Measurements from ENCODE around the gene TMEM62. TPM values are rescaled to one million over a fixed set of nuclear protein-coding genes. Genes with fewer than 3 reads are reported as not detected.
"Not testable (repeated sequence)": the region's sequence is repeated elsewhere in the genome, so short reads cannot be mapped to it uniquely, and the experiment has no call there.

TMEM62 gene
- total RNA-seq, 2 experiments from 2014 or later: 5.8 to 6.6 TPM

- H3K27me3 Mint-ChIP-seq (ENCODE audit: low read depth): no peaks in the 10 kb centered on the region
- H3K36me3 Mint-ChIP-seq (ENCODE audit: low read depth): peaks cover 20% of the 10 kb centered on the region
- no peaks in the 10 kb centered on the region for H3K9me3 Mint-ChIP-seq
- H3K27ac Mint-ChIP-seq: no peak overlapping the region
- intact Hi-C loops (cut with micrococcal nuclease): no loop called here
- no peak for DNase-seq
- H3K4me3 Mint-ChIP-seq: no peak overlapping the region
- CTCF ChIA-PET: interaction anchor here (0.7 kb wide), 1 partner anchor 18 kb away, joined by 3 read pairs; no protein-coding TSS in a partner anchor
- H3K4me1 Mint-ChIP-seq (ENCODE audit: low read depth): peaks cover 9% of the 10 kb centered on the region
Observed at GRCh38 chr15:43151688-43152087, 18.3 kb downstream of the TMEM62 start.

- intact Hi-C loops (cut with micrococcal nuclease): no loop called here
- Mint-ChIP-seq H3K27me3 (ENCODE audit: low read depth) (no peaks in the 10 kb centered on the region), H3K36me3 (ENCODE audit: low read depth) (peaks cover 20% of the 10 kb centered on the region), H3K4me1 (ENCODE audit: low read depth) (peaks cover 9% of the 10 kb centered on the region), H3K4me3 (no peak overlapping the region), H3K27ac (no peak overlapping the region), H3K9me3 (no peaks in the 10 kb centered on the region)
- no peak for DNase-seq
- CTCF ChIA-PET: no interaction called here
Observed at GRCh38 chr15:43153269-43153668, 19.9 kb downstream of the TMEM62 start.

GRCh38 chr15:43165801-43166325 is 32.5 kb downstream of the TMEM62 start:
- Mint-ChIP-seq H3K4me1 (ENCODE audit: low read depth) (no peaks in the 10 kb centered on the region), H3K36me3 (ENCODE audit: low read depth) (peaks cover 16% of the 10 kb centered on the region), H3K27ac (no peak overlapping the region), H3K9me3 (no peaks in the 10 kb centered on the region), H3K27me3 (ENCODE audit: low read depth) (no peaks in the 10 kb centered on the region), H3K4me3 (no peak overlapping the region)
- DNase-seq: no peak
- CTCF ChIA-PET: interaction anchor here (0.5 to 1.8 kb wide), 2 partner anchors 39 to 239 kb away, joined by 3 to 5 read pairs; no protein-coding TSS in a partner anchor
- intact Hi-C loops (cut with micrococcal nuclease): loop anchor here (5.0 kb wide), 1 partner anchor 69 kb away; no protein-coding TSS in a partner anchor

GRCh38 chr15:43167261-43167660 is 33.9 kb downstream of the TMEM62 start:
- H3K27ac Mint-ChIP-seq; CTCF ChIA-PET; H3K4me1 Mint-ChIP-seq (ENCODE audit: low read depth); H3K27me3 Mint-ChIP-seq (ENCODE audit: low read depth); DNase-seq; H3K9me3 Mint-ChIP-seq; H3K4me3 Mint-ChIP-seq: not testable (repeated sequence)
- intact Hi-C loops (cut with micrococcal nuclease): loop anchor here (5.0 kb wide), 1 partner anchor 70 kb away; no protein-coding TSS in a partner anchor
- H3K36me3 Mint-ChIP-seq (ENCODE audit: low read depth): peaks cover 20% of the 10 kb centered on the region

- Mint-ChIP-seq H3K36me3 (ENCODE audit: low read depth) (peaks cover 25% of the 10 kb centered on the region), H3K4me3 (no peak overlapping the region), H3K9me3 (peaks cover 2% of the 10 kb centered on the region), H3K4me1 (ENCODE audit: low read depth) (no peaks in the 10 kb centered on the region), H3K27ac (no peak overlapping the region), H3K27me3 (ENCODE audit: low read depth) (no peaks in the 10 kb centered on the region)
- CTCF ChIA-PET: no interaction called here
- intact Hi-C loops (cut with micrococcal nuclease): loop anchor here (5.0 kb wide), 1 partner anchor 71 kb away; no protein-coding TSS in a partner anchor
- no peak for DNase-seq
Observed at GRCh38 chr15:43168192-43169107, 35.1 kb downstream of the TMEM62 start.

GRCh38 chr15:43169888-43170287 is 36.5 kb downstream of the TMEM62 start:
- peaks cover 2% of the 10 kb centered on the region for H3K9me3 Mint-ChIP-seq
- H3K36me3 Mint-ChIP-seq (ENCODE audit: low read depth): peaks cover 27% of the 10 kb centered on the region
- DNase-seq: no peak
- H3K27me3 Mint-ChIP-seq (ENCODE audit: low read depth): no peaks in the 10 kb centered on the region
- no peaks in the 10 kb centered on the region for H3K4me1 Mint-ChIP-seq (ENCODE audit: low read depth)
- intact Hi-C loops (cut with micrococcal nuclease): loop anchor here (5.0 kb wide), 1 partner anchor 73 kb away; no protein-coding TSS in a partner anchor
- H3K27ac Mint-ChIP-seq: no peak overlapping the region
- CTCF ChIA-PET: no interaction called here
- no peak overlapping the region for H3K4me3 Mint-ChIP-seq

GRCh38 chr15:43175656-43176309 is 42.4 kb downstream of the TMEM62 start:
- DNase-seq; H3K27me3 Mint-ChIP-seq (ENCODE audit: low read depth); H3K9me3 Mint-ChIP-seq; H3K4me1 Mint-ChIP-seq (ENCODE audit: low read depth); H3K4me3 Mint-ChIP-seq; H3K27ac Mint-ChIP-seq; intact Hi-C loops (cut with micrococcal nuclease): not testable (repeated sequence)
- H3K36me3 Mint-ChIP-seq (ENCODE audit: low read depth): peaks cover 30% of the 10 kb centered on the region
- CTCF ChIA-PET: interaction anchor here (1.1 to 1.2 kb wide), 2 partner anchors 8 to 50 kb away, joined by 3 read pairs; no protein-coding TSS in a partner anchor

- H3K4me3 Mint-ChIP-seq; DNase-seq; H3K27me3 Mint-ChIP-seq (ENCODE audit: low read depth); intact Hi-C loops (cut with micrococcal nuclease); H3K27ac Mint-ChIP-seq; CTCF ChIA-PET; H3K9me3 Mint-ChIP-seq; H3K4me1 Mint-ChIP-seq (ENCODE audit: low read depth): not testable (repeated sequence)
- peaks cover 25% of the 10 kb centered on the region for H3K36me3 Mint-ChIP-seq (ENCODE audit: low read depth)
Observed at GRCh38 chr15:43177147-43177546, 43.8 kb downstream of the TMEM62 start.

GRCh38 chr15:43183270-43183669 is 49.9 kb downstream of the TMEM62 start:
- DNase-seq: no peak
- H3K27ac Mint-ChIP-seq: no peak overlapping the region
- peaks cover 15% of the 10 kb centered on the region for H3K4me1 Mint-ChIP-seq (ENCODE audit: low read depth)
- no peak overlapping the region for H3K4me3 Mint-ChIP-seq
- peaks cover under 1% of the 10 kb centered on the region for H3K36me3 Mint-ChIP-seq (ENCODE audit: low read depth)
- no peaks in the 10 kb centered on the region for H3K9me3 Mint-ChIP-seq
- intact Hi-C loops (cut with micrococcal nuclease): loop anchor here (10.0 kb wide), 1 partner anchor 908 kb away; the partner anchor contains the start of genes GANC and TMEM87A
- H3K27me3 Mint-ChIP-seq (ENCODE audit: low read depth): no peaks in the 10 kb centered on the region
- CTCF ChIA-PET: interaction anchor here (0.9 to 2.4 kb wide), 4 partner anchors 8 to 102 kb away, joined by 3 to 7 read pairs (median 4); no protein-coding TSS in a partner anchor

GRCh38 chr15:43184407-43185124 is 51.2 kb downstream of the TMEM62 start:
- no peaks in the 10 kb centered on the region for H3K9me3 Mint-ChIP-seq
- DNase-seq: no peak
- H3K27me3 Mint-ChIP-seq (ENCODE audit: low read depth): no peaks in the 10 kb centered on the region
- H3K36me3 Mint-ChIP-seq (ENCODE audit: low read depth): peaks cover 3% of the 10 kb centered on the region
- intact Hi-C loops (cut with micrococcal nuclease): loop anchor here (1.0 to 10.0 kb wide), 5 partner anchors 62 to 910 kb away; partner anchors contain the start of genes GANC, LCMT2 and TMEM87A
- CTCF ChIA-PET: interaction anchor here (0.9 to 2.4 kb wide), 5 partner anchors 9 to 326 kb away, joined by 3 to 7 read pairs (median 3); no protein-coding TSS in a partner anchor
- peak overlapping the region; percentile 91 for H3K27ac Mint-ChIP-seq
- peak overlapping the region; percentile 93 for H3K4me3 Mint-ChIP-seq
- H3K4me1 Mint-ChIP-seq (ENCODE audit: low read depth): peaks cover 15% of the 10 kb centered on the region

- intact Hi-C loops (cut with micrococcal nuclease): loop anchor here (1.0 to 10.0 kb wide), 5 partner anchors 63 to 911 kb away; partner anchors contain the start of genes GANC, LCMT2 and TMEM87A
- Mint-ChIP-seq H3K4me3 (peak within 1 kb of the TSS; percentile 93), H3K9me3 (no peaks in the 10 kb centered on the region), H3K4me1 (ENCODE audit: low read depth) (peaks cover 15% of the 10 kb centered on the region), H3K27ac (peak within 1 kb of the TSS; percentile 91), H3K27me3 (ENCODE audit: low read depth) (no peaks in the 10 kb centered on the region), H3K36me3 (ENCODE audit: low read depth) (peaks cover 4% of the 10 kb centered on the region)
- peak; percentile 94 for DNase-seq
- CTCF ChIA-PET: interaction anchor here (1.3 to 2.6 kb wide), 3 partner anchors 19 to 100 kb away, joined by 3 to 9 read pairs (median 7); no protein-coding TSS in a partner anchor
Observed at GRCh38 chr15:43185157-43186002, 52.0 kb downstream of the TMEM62 start, which contains the start of gene CCNDBP1. Gene CCNDBP1 (plus strand): TSS chr15:43185403. CDS start chr15:43185499, 96 bp downstream.
